Inflammatory macrophage (primary cell): ENCODE measurements around the gene ATP4B.
A peak's percentile ranks its signal among the peaks of the same experiment; 100 is the strongest.
"Not testable (repeated sequence)": the region's sequence is repeated elsewhere in the genome, so short reads cannot be mapped to it uniquely, and the experiment has no call there.

Experiments
- DNase-seq, 2 donors: peaks; one replicate each; pipeline ENCODE4 v3.0.0-alpha.2; 2020 to 2022

Gene ATP4B

GRCh38 chr13:113623491-113624234 is 34.3 kb downstream of the ATP4B start:
- DNase-seq: peak; percentile 12 to 16

- no peak for DNase-seq
Measured at GRCh38 chr13:113622791-113623490, 35.1 kb downstream of the ATP4B start.

GRCh38 chr13:113621986-113622550 is 35.9 kb downstream of the ATP4B start:
- not testable (repeated sequence) for DNase-seq

GRCh38 chr13:113621498-113621897 is 36.5 kb downstream of the ATP4B start:
- not testable (repeated sequence) for DNase-seq

- no peak for DNase-seq
Measured at GRCh38 chr13:113621046-113621445, 37.0 kb downstream of the ATP4B start.

- no peak for DNase-seq
Measured at GRCh38 chr13:113620036-113620796, 37.8 kb downstream of the ATP4B start.

- DNase-seq: no peak
Measured at GRCh38 chr13:113618455-113618854, 39.5 kb downstream of the ATP4B start.

GRCh38 chr13:113617961-113618360 is 40.0 kb downstream of the ATP4B start:
- DNase-seq: no peak

- DNase-seq: peak in 1 of 2 donors; percentile 43
Measured at GRCh38 chr13:113616991-113617749, 40.8 kb downstream of the ATP4B start.

- peak; percentile 77 to 79 for DNase-seq
Measured at GRCh38 chr13:113616281-113616906, 41.6 kb downstream of the ATP4B start.

GRCh38 chr13:113613789-113614379 is 44.1 kb downstream of the ATP4B start:
- no peak for DNase-seq

GRCh38 chr13:113612607-113613006 is 45.4 kb downstream of the ATP4B start:
- no peak for DNase-seq

GRCh38 chr13:113611996-113612395 is 46.0 kb downstream of the ATP4B start:
- no peak for DNase-seq

GRCh38 chr13:113610266-113610665 is 47.7 kb downstream of the ATP4B start:
- no peak for DNase-seq

- no peak for DNase-seq
Measured at GRCh38 chr13:113609616-113610015, 48.4 kb downstream of the ATP4B start.

- DNase-seq: no peak
Measured at GRCh38 chr13:113608967-113609533, 48.9 kb downstream of the ATP4B start.

- DNase-seq: no peak
Measured at GRCh38 chr13:113607889-113608635, 49.9 kb downstream of the ATP4B start.

- peak; percentile 76 to 80 for DNase-seq
Measured at GRCh38 chr13:113607056-113607888, 50.7 kb downstream of the ATP4B start.

- no peak for DNase-seq
Measured at GRCh38 chr13:113605866-113606438, 52.0 kb downstream of the ATP4B start.
